ENCODE data around the gene RARG. TPM values are rescaled to one million over a fixed set of nuclear protein-coding genes. Genes with fewer than 3 reads are reported as not detected.
A peak's percentile ranks its signal among the peaks of the same experiment; 100 is the strongest.

The RARG gene
- total RNA-seq, 1 donor from 2014 or later: 29.8 TPM

DNA sequence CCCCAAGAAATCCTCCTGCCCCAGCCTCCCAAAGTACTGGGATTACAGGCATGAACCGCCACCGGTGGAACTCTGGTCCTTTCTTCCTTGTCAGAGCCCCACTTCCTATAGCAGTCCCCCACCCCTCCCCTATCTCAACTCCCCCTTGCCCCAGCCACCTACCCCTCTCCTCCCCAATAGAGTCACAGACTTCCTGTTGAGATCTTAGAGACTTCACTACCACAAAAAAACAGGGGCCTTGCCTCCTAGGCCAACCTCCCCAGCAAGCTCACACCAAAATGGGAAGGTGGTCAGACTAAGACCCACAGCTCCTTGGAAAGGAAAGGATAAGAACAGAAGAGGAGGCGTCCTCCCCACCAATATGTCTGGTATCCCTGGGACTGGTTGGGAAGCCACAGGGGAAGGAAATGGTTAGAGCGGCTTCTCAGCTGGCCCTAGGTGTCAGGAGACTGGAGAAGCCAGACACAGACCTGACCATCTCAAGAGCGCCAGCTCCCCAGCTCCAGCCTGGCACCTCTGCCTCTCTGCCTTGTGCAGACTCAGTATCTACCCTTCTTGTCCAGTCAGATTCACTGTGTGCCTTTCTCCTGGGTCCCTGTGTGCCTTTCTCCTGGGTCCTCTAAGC is 33.4 kb downstream of the RARG start:
- H3K27me3 ChIP-seq: no peaks in the 10 kb centered on the region
- intact Hi-C loops (cut with DNase I): no loop called here
- no peak overlapping the region for H3K4me3 ChIP-seq
- no peak overlapping the region for H3K27ac ChIP-seq
- no peaks in the 10 kb centered on the region for H3K36me3 ChIP-seq
- H3K9me3 ChIP-seq: no peaks in the 10 kb centered on the region
- TF ChIP-seq, protein P1, sequence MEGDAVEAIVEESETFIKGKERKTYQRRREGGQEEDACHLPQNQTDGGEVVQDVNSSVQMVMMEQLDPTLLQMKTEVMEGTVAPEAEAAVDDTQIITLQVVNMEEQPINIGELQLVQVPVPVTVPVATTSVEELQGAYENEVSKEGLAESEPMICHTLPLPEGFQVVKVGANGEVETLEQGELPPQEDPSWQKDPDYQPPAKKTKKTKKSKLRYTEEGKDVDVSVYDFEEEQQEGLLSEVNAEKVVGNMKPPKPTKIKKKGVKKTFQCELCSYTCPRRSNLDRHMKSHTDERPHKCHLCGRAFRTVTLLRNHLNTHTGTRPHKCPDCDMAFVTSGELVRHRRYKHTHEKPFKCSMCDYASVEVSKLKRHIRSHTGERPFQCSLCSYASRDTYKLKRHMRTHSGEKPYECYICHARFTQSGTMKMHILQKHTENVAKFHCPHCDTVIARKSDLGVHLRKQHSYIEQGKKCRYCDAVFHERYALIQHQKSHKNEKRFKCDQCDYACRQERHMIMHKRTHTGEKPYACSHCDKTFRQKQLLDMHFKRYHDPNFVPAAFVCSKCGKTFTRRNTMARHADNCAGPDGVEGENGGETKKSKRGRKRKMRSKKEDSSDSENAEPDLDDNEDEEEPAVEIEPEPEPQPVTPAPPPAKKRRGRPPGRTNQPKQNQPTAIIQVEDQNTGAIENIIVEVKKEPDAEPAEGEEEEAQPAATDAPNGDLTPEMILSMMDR (IDR thresholded peaks at IDR 0.05): no peak
- DNase-seq (ENCODE audit: low spot score in 2 of 2): no peak
- H3K4me1 ChIP-seq: peaks cover 3 to 8% of the 10 kb centered on the region in 2 donors

DNA sequence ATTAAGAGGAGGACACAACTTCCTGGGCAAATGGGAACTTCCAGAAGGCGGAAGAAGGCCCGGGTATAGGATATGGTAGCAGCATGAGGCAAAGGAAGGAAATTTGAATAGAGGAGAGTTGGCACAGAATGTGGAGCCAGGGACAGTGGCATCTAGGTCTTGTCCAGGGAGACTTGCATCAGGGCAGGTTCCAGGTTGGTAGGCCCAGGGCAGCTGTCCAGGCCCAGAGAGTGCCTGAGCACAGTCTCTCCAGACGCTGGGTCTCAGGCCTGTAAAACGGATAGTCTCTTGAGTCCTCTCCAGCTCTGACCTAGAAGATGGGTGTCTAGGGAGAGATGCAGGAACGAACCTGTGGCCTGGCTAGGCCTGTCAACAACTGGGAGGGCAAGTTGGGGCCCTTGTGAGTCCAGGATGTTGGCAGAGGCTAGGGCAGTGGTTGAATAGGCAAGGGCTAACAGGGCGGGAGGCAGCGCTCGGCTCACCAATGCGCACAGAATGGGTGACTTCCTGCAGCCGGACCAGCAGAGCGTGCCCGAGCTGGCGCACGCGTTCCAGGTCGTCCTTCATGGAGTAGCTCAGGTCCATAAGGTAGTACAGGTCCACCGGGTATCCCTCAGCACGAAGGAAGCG is 34.9 kb downstream of the RARG start:
- H3K27ac ChIP-seq: peak overlapping the region in 1 of 2 donors; percentile 31
- peak overlapping the region; percentile 25 to 46 for H3K4me3 ChIP-seq

DNA sequence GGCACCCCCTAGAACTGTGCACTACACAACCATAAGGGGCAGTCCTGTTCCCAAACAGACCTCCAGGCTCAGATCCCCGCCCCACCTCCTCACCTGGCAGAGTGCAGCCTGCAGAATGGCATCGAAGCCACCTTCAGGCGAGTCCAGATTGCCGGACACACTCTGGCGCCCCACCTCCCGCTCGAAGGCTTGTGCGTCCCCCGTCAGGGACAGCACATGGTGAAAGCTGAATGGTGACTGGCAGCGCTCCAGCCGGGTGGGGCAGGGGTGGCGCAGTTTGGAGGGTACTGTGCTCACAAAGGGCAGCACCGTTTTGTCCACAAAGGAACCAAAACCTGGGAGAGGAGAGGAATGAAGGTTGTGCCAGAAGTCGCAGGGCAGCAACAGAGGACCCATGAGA is 35.5 kb downstream of the RARG start:
- peaks cover 3 to 8% of the 10 kb centered on the region in 2 donors for H3K4me1 ChIP-seq
- H3K36me3 ChIP-seq: peaks cover under 1 to 3% of the 10 kb centered on the region in 2 donors
- TF ChIP-seq, protein P1 (IDR thresholded peaks at IDR 0.05): no peak
- DNase-seq (ENCODE audit: low spot score in 2 of 2): no peak
- H3K27ac ChIP-seq: no peak overlapping the region
- no peaks in the 10 kb centered on the region for H3K9me3 ChIP-seq
- intact Hi-C loops (cut with DNase I): loop anchor here (2.0 kb wide), 2 partner anchors 38 to 132 kb away; no protein-coding TSS in a partner anchor
- no peaks in the 10 kb centered on the region for H3K27me3 ChIP-seq
- H3K4me3 ChIP-seq: no peak overlapping the region

More for the DNA sequence above, 34.9 kb downstream of the RARG start:
- TF ChIP-seq, protein P1 (IDR thresholded peaks at IDR 0.05): no peak
- Histone ChIP-seq H3K4me1 (peaks cover 3 to 8% of the 10 kb centered on the region in 2 donors), H3K36me3 (no peaks in the 10 kb centered on the region), H3K9me3 (no peaks in the 10 kb centered on the region), H3K27me3 (no peaks in the 10 kb centered on the region)
- DNase-seq (ENCODE audit: low spot score in 2 of 2): no peak
- intact Hi-C loops (cut with DNase I): loop anchor here (2.0 kb wide), 2 partner anchors 38 to 132 kb away; no protein-coding TSS in a partner anchor

DNA sequence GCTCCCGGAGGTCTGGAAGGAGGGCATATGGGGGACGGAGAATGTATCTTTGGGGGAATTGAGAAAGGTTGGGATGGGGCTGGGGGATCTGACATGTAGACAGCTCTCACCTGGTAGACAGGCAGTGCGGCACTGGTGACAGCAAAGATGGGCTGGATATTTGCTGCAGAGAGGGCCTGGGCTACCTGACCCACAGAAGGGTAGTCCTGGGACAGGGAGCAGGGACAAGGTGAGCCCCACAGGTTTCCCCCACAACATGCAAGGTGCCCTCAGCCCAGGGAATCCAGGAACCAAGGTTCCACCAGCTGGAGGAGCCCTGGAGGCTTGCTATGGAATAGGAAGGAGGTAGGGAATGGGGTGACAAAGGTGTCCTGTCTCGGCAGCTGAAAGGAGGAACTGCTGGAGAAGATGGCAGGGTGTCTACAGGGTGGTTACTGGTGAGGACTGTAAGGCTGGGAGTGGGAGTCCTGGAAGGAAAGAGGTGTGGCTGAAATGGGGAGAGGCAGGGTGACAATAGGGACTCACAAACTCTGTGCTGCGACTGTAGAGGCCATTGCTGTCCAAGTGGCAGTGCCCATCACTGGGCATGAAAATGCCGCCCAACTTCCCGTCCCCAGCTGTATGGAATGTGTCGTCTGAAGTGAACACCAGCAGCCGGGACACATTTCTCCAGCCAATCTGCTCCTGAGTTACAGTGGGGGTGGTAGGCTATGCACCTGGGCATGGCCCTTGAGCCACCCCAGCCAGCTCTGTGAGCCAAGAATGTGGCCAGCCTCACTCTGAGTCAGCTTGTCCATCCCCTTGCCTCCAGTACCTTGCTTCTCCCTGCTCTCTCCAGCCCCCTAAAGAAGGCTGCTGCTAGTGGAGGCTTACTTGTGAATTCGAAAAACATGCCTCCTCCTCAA is 36.2 kb downstream of the RARG start:
- Histone ChIP-seq H3K9me3 (no peaks in the 10 kb centered on the region), H3K4me3 (no peak overlapping the region), H3K27ac (no peak overlapping the region), H3K4me1 (peaks cover 3 to 4% of the 10 kb centered on the region in 2 donors), H3K36me3 (peaks cover 3 to 7% of the 10 kb centered on the region in 2 donors), H3K27me3 (no peaks in the 10 kb centered on the region)
- TF ChIP-seq, protein P1 (IDR thresholded peaks at IDR 0.05): no peak
- no peak for DNase-seq (ENCODE audit: low spot score in 2 of 2)
- intact Hi-C loops (cut with DNase I): loop anchor here (2.0 kb wide), 2 partner anchors 37 to 131 kb away; no protein-coding TSS in a partner anchor

DNA sequence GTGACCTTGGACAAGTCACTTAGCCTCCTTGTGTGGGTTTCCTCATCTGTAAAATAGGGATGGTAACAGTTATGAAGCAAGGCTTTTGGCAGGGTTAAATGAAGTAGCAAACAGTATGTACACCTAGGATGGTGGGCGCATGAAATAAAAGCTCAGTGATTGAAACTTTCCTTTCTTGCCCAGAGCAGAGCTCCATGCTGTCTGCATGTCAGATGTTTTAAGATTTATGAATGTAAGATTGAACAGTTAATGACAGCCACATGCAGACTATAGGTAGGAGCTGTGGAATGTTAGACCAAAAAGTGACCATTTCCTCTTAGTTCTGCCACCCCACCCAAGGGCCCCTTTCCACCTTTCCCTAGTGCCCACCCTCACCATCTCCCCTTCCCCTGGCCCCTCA is 37.0 kb downstream of the RARG start:
- H3K4me1 ChIP-seq: peaks cover 3 to 9% of the 10 kb centered on the region in 2 donors
- H3K27ac ChIP-seq: no peak overlapping the region
- no peaks in the 10 kb centered on the region for H3K27me3 ChIP-seq
- no peak for DNase-seq (ENCODE audit: low spot score in 2 of 2)
- intact Hi-C loops (cut with DNase I): no loop called here
- no peak overlapping the region for H3K4me3 ChIP-seq
- H3K36me3 ChIP-seq: peaks cover 3 to 8% of the 10 kb centered on the region in 2 donors
- TF ChIP-seq, protein P1 (IDR thresholded peaks at IDR 0.05): no peak
- no peaks in the 10 kb centered on the region for H3K9me3 ChIP-seq

All from ascending aorta (tissue), 2 donors.